ENCODE data around the gene FER.
A peak's percentile ranks its signal among the peaks of the same experiment; 100 is the strongest.
"Not testable (repeated sequence)": the region's sequence is repeated elsewhere in the genome, so short reads cannot be mapped to it uniquely, and the experiment has no call there.

FER gene

DNA sequence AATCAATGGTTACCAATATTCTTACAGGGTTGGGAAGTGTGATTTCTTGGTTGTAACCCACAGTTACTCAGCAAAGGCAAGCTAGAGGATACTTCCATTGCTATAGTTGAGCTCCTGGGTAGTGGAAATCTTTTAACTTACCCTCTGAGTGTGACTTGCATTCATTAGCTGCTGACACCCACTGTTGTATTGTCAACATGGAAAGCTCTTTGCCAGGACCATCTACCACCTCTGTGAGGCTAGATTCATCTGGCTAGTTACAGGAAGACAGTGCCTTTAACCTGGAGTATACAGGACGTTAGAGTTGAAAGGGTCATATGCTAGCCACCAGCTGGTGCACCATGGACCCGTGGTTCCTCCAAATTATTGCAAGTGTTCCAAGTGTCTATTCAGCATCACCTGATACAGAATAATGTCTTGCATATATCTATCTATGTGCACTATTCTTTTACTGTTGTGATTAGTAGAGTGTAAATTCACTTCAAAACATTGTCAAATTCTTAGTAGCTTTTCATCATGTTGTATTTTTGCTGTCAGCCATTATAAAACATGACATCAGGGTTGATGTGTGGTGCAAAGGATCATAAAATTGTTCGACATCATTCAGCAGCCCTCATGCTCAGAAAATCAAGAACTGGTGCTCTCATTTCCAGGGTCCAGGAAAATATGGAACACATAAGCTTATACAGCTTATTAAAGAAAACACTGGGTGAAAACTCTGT lies 423.1 kb downstream of the FER start (continued):
- TF ChIP-seq, protein P1, sequence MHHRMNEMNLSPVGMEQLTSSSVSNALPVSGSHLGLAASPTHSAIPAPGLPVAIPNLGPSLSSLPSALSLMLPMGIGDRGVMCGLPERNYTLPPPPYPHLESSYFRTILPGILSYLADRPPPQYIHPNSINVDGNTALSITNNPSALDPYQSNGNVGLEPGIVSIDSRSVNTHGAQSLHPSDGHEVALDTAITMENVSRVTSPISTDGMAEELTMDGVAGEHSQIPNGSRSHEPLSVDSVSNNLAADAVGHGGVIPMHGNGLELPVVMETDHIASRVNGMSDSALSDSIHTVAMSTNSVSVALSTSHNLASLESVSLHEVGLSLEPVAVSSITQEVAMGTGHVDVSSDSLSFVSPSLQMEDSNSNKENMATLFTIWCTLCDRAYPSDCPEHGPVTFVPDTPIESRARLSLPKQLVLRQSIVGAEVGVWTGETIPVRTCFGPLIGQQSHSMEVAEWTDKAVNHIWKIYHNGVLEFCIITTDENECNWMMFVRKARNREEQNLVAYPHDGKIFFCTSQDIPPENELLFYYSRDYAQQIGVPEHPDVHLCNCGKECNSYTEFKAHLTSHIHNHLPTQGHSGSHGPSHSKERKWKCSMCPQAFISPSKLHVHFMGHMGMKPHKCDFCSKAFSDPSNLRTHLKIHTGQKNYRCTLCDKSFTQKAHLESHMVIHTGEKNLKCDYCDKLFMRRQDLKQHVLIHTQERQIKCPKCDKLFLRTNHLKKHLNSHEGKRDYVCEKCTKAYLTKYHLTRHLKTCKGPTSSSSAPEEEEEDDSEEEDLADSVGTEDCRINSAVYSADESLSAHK (tag by site-specific recombination; IDR thresholded peaks at IDR 0.05): no peak
- TF ChIP-seq ZBTB8A (tag by site-specific recombination; IDR thresholded peaks at IDR 0.05): no peak

DNA sequence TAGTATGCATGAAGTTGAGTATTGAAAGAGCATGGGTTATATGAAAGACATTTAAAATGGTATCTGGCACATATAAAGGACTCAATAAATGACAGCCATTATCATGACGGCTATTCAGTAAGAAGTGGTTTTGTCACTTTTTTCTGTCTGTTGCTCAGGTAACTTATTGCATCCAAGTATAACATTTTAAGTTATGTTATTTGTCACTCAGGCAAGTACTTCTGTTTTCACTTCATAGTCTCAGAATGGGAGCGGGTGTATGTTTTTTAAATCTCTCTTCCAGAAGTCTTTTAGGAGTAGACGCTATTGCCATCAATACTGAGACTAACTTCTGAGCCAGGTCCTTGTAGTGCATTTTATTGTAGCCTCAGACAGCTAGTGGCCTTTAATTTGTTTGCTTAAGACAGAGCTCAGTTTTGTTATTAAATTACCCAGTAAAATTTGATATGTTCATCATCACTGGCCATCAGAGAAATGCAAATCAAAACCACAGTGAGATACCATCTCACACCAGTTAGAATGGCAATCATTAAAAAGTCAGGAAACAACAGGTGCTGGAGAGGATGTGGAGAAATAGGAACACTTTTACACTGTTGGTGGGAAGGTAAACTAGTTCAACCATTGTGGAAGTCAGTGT lies 423.9 kb downstream of the FER start:
- CTCF ChIA-PET: interaction anchor here (0.7 kb wide), 1 partner anchor 493 kb away, joined by 3 read pairs; no protein-coding TSS in a partner anchor
- H3K9me3 ChIP-seq (ENCODE audit: control insufficient read depth, insufficient read depth, low read depth, low read length); H3K36me3 ChIP-seq (ENCODE audit: control insufficient read depth in 2 of 2, insufficient read depth in 1 of 2, low read length in 2 of 2); H3K4me3 ChIP-seq (ENCODE audit: low read depth, low read length); H3K27ac ChIP-seq (ENCODE audit: extremely low read depth, low read depth, low read length); POLR2A ChIA-PET; H3K4me1 ChIP-seq (ENCODE audit: control insufficient read depth, insufficient read depth, low read length): not testable (repeated sequence)
- TF ChIP-seq SCRT2 (tag by site-specific recombination; IDR thresholded peaks at IDR 0.05) (0 out of 2 replicates have a peak, but pooled peaks have one; percentile 17), SCRT1 (tag by site-specific recombination; IDR thresholded peaks at IDR 0.05; ENCODE audit: borderline replicate concordance) (peak; percentile 79)

DNA sequence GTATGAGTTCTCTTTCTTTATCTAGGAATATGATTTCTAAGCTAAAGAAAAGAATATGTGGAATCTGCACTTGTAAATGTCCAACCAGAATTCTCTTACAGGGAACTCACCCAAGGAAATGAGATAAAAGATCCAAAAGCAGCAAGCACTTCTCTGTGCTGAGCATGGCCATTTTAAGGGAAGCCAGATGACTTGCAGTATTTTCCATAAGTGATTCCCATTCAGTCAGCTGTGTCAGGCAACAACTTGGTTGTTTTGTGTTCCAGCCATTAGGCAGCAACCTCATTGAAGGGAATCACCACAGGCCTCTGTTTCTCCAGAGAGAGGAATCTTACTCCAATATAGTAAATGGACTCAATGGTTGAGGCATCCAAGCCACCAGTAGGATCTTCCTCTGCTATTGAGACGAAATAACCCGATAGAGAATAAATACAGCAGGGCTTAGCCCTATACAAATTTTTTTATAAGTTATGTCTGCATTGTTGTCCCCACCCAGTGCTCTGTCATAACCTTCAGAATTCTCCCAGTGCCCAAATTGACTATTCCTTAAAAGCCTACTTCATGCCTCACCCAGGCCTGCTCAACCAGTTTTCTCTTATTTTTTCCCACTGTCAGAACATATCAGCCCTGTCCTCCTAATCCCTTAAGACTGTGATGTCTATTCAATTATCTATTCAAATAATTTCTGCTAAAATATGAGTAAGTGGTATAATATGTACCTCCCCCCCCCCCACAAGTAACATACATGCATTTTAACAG lies 425.5 kb downstream of the FER start:
- CTCF ChIA-PET: no interaction called here
- POLR2A ChIA-PET: no interaction called here
- TF ChIP-seq, protein P1 (tag by site-specific recombination; IDR thresholded peaks at IDR 0.05): no peak
- TF ChIP-seq ZNF473 (tag by site-specific recombination; IDR thresholded peaks at IDR 0.05): no peak
- no peak for TF ChIP-seq TRIM28 (IDR thresholded peaks at IDR 0.05; ENCODE audit: borderline replicate concordance, low read length)
- TF ChIP-seq ZFP3 (tag by site-specific recombination; IDR thresholded peaks at IDR 0.05; ENCODE audit: low read depth): no peak
- TF ChIP-seq, protein P2, sequence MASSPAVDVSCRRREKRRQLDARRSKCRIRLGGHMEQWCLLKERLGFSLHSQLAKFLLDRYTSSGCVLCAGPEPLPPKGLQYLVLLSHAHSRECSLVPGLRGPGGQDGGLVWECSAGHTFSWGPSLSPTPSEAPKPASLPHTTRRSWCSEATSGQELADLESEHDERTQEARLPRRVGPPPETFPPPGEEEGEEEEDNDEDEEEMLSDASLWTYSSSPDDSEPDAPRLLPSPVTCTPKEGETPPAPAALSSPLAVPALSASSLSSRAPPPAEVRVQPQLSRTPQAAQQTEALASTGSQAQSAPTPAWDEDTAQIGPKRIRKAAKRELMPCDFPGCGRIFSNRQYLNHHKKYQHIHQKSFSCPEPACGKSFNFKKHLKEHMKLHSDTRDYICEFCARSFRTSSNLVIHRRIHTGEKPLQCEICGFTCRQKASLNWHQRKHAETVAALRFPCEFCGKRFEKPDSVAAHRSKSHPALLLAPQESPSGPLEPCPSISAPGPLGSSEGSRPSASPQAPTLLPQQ (tag by site-specific recombination; IDR thresholded peaks at IDR 0.05): no peak
- no peak for TF ChIP-seq ZNF341 (tag by site-specific recombination; IDR thresholded peaks at IDR 0.05; ENCODE audit: low read depth)
- TF ChIP-seq ZNF37A (tag by site-specific recombination; IDR thresholded peaks at IDR 0.05): no peak
- no peak for TF ChIP-seq GFI1B (tag by site-specific recombination; IDR thresholded peaks at IDR 0.05)
- TF ChIP-seq, protein P3, sequence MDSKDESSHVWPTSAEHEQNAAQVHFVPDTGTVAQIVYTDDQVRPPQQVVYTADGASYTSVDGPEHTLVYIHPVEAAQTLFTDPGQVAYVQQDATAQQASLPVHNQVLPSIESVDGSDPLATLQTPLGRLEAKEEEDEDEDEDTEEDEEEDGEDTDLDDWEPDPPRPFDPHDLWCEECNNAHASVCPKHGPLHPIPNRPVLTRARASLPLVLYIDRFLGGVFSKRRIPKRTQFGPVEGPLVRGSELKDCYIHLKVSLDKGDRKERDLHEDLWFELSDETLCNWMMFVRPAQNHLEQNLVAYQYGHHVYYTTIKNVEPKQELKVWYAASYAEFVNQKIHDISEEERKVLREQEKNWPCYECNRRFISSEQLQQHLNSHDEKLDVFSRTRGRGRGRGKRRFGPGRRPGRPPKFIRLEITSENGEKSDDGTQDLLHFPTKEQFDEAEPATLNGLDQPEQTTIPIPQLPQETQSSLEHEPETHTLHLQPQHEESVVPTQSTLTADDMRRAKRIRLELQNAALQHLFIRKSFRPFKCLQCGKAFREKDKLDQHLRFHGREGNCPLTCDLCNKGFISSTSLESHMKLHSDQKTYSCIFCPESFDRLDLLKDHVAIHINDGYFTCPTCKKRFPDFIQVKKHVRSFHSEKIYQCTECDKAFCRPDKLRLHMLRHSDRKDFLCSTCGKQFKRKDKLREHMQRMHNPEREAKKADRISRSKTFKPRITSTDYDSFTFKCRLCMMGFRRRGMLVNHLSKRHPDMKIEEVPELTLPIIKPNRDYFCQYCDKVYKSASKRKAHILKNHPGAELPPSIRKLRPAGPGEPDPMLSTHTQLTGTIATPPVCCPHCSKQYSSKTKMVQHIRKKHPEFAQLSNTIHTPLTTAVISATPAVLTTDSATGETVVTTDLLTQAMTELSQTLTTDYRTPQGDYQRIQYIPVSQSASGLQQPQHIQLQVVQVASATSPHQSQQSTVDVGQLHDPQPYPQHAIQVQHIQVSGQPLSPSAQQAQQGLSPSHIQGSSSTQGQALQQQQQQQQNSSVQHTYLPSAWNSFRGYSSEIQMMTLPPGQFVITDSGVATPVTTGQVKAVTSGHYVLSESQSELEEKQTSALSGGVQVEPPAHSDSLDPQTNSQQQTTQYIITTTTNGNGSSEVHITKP (tag by site-specific recombination; IDR thresholded peaks at IDR 0.05): no peak
- TF ChIP-seq ZNF571 (tag by site-specific recombination; IDR thresholded peaks at IDR 0.05): no peak
- TF ChIP-seq KLF9 (tag by site-specific recombination; IDR thresholded peaks at IDR 0.05; ENCODE audit: low read depth): no peak
- no peak for TF ChIP-seq ZNF560 (tag by site-specific recombination; IDR thresholded peaks at IDR 0.05; ENCODE audit: borderline replicate concordance)
- no peak for TF ChIP-seq ZFP37 (tag by site-specific recombination; IDR thresholded peaks at IDR 0.05)
- TF ChIP-seq, protein P4, sequence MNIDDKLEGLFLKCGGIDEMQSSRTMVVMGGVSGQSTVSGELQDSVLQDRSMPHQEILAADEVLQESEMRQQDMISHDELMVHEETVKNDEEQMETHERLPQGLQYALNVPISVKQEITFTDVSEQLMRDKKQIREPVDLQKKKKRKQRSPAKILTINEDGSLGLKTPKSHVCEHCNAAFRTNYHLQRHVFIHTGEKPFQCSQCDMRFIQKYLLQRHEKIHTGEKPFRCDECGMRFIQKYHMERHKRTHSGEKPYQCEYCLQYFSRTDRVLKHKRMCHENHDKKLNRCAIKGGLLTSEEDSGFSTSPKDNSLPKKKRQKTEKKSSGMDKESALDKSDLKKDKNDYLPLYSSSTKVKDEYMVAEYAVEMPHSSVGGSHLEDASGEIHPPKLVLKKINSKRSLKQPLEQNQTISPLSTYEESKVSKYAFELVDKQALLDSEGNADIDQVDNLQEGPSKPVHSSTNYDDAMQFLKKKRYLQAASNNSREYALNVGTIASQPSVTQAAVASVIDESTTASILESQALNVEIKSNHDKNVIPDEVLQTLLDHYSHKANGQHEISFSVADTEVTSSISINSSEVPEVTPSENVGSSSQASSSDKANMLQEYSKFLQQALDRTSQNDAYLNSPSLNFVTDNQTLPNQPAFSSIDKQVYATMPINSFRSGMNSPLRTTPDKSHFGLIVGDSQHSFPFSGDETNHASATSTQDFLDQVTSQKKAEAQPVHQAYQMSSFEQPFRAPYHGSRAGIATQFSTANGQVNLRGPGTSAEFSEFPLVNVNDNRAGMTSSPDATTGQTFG (tag by site-specific recombination; IDR thresholded peaks at IDR 0.05; ENCODE audit: borderline replicate concordance): no peak

More for the DNA sequence above, 425.5 kb downstream of the FER start:
- no peaks in the 10 kb centered on the region for H3K4me1 ChIP-seq (ENCODE audit: control insufficient read depth, insufficient read depth, low read length)
- no peaks in the 10 kb centered on the region for H3K9me3 ChIP-seq (ENCODE audit: control insufficient read depth, insufficient read depth, low read depth, low read length)
- H3K27ac ChIP-seq (ENCODE audit: extremely low read depth, low read depth, low read length): no peak overlapping the region
- no peak overlapping the region for H3K4me3 ChIP-seq (ENCODE audit: low read depth, low read length)
- H3K36me3 ChIP-seq (ENCODE audit: control insufficient read depth in 2 of 2, insufficient read depth in 1 of 2, low read length in 2 of 2): no peaks in the 10 kb centered on the region
